Keratinocyte (primary cell): ENCODE measurements around the gene IKZF5.

Experiments
- CTCF ChIP-seq, 3 experiments: IDR thresholded peaks in 1 of 3; conservative IDR thresholded peaks in 1 of 3; optimal IDR thresholded peaks in 1 of 3; 2 replicates in 2 of 3; 3 replicates in 1 of 3; pipeline versions ENCODE3 to v1.5.1; 2011; ENCODE audit warnings: low read length in 3 of 3, mild to moderate bottlenecking in 3 of 3, moderate library complexity in 2 of 3, control low read depth in 1 of 3, inconsistent platforms in 1 of 3; ENCODE audit not compliant: insufficient read depth in 2 of 3; ENCODE audit errors: extremely low read depth in 1 of 3
- EZH2 ChIP-seq: IDR thresholded peaks from one replicate; pipeline ENCODE4 v1.6.1; 2012; ENCODE audit warnings: inconsistent platforms, mild to moderate bottlenecking, low read length, moderate library complexity

GRCh38 chr10:123043409-123043925 lies 34.9 kb upstream of the IKZF5 start:
- TF ChIP-seq CTCF (optimal IDR thresholded peaks at IDR 0.05 in 1 of 3, IDR thresholded peaks at IDR 0.05 in 1 of 3, conservative IDR thresholded peaks at IDR 0.05 in 1 of 3; ENCODE audit: extremely low read depth in 1 of 3, insufficient read depth in 2 of 3, low read length in 3 of 3) (peak; percentile 84 to 91 (median 89)), EZH2 (no peak)
